Activated T-cell treated with anti-CD3 and anti-CD28 coated beads for 4 hours (primary cell): ENCODE measurements around the gene PRDM12.
"Not testable (repeated sequence)": the region's sequence is repeated elsewhere in the genome, so short reads cannot be mapped to it uniquely, and the experiment has no call there.

Source experiments
- DNase-seq: peaks from one replicate; pipeline ENCODE4 v3.0.0-alpha.2; 2020

The PRDM12 gene

DNA sequence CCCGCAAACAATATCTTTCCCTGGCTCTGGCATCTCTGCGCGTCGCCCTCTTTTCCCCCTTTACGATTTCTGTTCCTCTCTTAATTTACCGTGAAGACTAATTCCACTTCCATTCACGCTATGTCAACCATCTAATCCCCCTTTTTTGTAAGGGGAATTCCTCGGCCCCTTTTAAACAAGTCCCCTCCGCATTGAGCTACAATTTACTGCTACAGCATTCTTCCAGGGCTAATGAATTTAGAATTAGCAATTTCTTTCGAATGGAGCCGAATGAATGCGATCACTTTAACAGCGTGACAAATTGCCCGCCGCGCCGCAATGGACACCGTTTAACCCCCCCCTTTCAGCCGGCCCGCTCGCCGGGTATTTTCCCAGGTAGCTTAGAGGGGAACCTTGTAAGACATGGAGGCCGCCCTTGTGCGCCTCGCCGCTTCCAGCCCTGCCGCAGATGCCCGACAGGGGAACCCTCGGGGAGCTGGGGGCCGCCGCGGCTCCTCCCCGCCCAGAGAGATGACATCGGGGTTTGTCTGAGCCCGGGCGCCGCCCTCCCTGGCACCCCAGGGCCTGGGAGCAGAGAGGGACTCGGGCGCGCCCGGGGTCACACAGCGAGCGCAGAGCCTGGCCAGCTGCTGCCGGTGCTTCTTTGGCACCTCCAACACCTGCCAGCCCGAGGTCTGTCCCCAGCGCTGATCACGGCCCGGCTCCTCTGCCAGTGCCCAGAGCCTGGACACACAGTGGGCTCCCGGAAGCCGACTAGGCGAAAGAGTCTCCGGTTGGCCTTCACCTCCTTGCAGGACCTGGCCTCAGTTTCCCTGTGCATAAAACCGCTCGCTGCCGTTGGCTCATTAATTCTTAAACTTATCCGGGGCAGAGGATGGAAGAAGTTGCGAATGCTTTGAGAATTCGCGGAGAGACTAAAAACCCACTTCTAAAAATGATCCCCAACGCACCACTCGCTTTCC is 1.3 kb downstream of the PRDM12 start:
- DNase-seq = no peak

GRCh38 chr9:130666393-130667119 is 2.2 kb downstream of the PRDM12 start:
- no peak for DNase-seq

DNA sequence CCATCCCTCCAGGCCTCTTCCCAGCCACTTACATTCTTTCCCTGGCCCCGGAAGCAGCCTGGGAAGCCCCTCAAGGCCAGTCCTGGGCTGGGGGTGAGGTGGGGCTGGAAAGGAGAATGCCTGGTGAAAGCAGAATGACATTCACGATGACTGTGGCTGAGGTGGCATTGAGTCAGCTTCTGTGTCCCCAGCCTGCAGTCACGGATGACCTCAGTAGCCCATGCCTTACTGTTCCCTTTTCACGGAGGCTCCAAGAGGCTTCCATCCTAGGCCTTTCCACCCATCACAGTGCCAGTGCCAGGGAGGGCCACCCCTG is 2.7 kb downstream of the PRDM12 start:
- no peak for DNase-seq

- DNase-seq = no peak
Observed at GRCh38 chr9:130668196-130668595, 3.8 kb downstream of the PRDM12 start.

DNA sequence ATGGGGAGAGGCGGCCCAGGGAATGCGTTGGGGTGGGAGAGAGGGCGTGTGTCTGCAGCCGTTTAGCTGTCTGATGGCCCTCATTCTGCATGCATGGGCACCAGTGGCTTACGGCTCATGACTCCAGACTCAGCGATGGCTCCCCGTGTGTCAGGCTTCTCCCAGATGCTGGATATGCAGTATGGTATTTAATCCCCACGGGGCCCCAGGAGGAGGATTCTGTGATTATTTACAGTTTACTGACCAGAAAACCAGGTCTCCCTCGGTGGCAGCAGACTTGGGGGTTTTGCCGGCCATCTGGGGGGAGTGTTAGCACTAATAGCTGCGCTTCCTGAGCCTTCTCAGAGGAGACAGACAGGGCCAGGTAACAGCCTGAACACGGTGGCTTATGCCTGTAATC is 4.3 kb downstream of the PRDM12 start:
- DNase-seq = no peak

DNA sequence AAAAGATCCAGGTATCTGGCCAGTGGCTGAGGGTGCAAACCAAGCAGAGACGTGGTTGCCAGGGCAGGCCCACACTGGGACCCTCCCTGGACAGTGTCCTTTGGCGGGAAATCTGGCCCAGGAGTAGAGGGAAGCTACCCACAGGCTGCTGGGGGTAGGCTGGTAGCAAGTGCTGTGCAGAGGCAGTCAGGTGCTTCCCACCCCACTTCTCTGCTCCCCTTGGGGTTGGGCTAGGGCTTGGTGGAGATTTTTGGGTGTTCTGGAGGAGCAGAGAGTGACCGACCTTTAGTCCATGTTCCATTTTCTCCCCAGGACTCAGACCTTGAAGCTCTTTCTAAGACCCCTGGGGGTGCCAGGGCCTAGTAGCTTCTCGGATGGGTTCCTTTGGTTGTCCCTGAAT is 5.6 kb downstream of the PRDM12 start:
- no peak for DNase-seq

DNA sequence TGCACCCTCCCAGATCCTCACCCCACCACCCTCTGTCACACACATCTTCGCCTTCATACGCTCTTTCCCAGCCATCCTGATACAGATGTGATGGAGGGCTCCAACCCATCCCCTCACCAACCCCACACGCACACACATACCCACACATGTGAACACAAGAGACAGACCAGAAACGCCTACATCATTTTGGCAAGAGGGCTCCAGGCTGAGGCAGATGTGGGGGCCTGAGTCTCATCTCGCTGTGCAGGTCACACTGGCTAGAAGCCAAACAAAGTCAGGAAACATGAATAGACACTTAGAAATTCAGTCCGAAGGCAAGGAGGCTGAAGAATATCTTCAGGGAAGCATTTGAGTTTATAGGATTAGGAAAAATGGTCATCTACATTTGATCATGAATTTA is 6.2 kb downstream of the PRDM12 start:
- no peak for DNase-seq

GRCh38 chr9:130672466-130672865 is 8.1 kb downstream of the PRDM12 start:
- DNase-seq = no peak

DNA sequence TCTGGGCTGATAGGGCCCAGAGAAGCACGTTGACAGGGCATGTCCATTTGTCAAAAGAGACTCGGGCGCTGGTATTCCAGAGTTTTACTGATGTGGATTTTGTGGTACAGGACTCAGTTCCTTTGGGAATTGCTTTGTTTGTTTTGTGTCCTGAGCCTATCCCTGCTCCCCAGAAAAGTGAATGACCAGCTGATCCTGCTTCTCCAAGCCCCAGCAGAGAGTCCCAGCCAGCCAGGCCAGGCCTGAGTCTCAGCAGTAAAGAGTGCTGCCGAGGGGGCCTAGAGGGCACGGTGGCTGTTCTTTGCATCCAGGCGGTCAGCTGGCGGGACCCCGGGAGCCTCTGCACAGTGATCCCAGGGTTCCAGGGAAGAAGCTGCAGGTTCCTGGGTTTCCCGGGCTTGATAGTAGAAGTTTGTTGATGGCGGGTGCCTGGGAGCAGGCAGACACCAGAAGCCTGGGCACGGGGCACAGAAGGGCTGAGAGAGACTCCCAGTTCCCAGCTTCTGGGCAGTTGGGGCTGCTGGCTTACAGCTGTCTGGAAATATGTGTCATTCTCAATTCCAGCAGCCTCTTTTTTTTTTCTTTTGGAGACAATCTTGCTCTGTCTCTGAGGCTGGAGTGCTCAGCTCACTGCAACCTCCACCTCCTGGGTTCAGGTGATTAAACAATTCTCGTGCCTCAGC is 8.7 kb downstream of the PRDM12 start:
- no peak for DNase-seq

DNA sequence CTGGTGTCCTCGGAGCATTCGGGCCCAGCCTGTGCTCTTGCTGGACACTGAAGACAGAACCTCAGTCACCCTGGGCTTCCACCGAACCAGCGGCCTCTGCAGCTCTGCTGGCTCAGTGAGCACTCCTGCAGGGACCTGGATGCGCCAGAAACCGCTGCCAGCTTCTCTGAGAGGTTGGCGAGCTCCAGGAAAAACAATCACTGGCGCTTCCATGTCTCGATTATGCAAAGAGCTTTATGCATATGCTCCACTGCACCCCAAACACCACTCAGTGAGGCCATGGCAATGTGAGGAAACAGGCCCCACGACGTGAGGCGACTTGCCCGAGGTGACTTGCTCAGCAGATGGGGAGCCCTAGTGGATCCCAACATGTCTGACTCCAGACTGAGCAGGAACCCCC is 11.0 kb downstream of the PRDM12 start:
- DNase-seq = no peak

DNA sequence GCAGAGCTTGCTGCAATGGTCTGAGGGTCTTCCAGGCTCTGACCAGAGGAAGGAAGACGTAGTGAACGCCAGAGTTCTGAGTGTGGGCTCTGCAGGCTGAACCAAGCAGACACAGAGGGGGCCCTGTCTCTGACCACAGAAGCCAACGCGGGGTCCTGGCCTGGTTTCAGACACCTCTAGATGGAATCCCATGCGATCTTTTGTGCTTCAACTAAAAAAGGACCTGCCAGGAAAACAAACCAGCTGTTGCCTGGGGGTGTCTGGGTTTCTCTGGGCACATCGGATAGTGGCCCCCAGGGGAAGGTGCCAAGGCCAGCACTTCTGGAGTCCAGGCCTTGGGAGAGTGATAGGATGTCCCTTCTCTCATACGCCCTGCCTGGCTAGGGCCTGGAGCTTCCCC is 12.9 kb downstream of the PRDM12 start:
- DNase-seq = no peak

DNA sequence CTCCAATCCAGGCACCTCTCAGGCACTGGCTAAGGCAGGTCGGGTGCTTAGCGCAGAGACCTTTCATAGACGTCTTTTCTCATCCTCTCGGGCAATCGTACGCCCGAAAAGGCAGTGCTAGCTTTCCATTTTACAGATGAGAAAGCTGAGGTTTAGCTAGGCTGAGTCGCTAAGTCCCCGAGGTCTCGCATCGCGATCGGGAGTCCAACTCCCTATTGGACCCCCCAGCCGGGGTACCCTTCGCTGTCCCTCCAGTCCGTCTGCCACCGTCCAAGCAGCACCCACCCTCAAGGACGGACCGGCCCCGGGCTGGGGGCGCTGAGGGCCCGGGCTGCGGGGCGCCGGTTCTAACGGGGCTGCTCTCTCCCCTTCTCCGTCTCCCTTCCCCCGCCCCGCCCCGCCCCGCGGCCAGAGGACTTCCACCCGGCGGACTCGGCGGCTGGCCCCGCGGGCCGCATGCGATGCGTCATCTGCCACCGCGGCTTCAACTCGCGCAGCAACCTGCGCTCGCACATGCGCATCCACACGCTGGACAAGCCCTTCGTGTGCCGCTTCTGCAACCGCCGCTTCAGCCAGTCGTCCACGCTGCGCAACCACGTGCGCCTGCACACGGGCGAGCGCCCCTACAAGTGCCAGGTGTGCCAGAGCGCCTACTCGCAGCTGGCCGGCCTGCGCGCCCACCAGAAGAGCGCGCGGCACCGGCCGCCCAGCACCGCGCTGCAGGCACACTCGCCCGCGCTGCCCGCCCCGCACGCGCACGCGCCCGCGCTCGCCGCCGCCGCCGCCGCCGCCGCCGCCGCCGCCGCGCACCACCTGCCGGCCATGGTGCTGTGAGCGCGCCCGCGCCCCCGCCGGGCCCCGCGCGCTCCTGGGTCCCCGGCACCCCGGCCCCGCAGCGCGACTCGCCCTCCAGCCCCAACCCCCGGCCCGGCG is 16.7 kb downstream of the PRDM12 start:
- peak; percentile 33 for DNase-seq

DNA sequence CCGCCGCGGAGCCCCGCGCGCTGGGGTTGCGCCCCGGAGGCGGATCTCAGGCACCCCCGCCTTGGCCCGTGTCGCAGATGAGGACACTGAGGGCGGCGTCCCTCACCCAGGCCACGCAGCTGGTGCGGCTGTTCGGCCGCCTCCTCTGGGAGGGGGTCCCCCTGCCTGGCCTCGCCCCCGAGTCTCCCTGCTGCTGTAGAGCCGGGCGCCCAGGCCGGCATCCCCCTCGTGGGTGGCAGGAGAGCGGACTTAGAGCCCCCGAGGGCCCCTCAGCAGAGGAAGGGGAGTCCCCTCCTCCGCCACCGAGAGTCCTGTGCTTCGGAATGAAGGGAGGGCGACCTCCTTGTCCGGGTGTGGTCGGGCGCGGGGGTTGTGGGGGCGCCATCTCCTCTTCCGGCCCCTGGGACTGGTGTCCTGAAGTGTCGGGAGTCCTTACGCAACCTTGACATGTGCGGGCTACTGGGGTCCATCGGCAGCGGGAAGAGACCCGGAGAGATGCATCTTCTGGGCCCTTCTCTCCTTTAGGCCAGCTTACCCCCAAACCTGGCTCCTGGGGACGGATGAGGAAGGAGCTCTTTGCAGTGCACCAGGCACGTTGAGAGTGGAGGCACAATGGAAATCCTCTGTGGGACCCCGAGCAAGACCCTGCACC is 17.5 kb downstream of the PRDM12 start:
- no peak for DNase-seq

- DNase-seq = peak; percentile 45
Observed at GRCh38 chr9:130682421-130683121, 18.2 kb downstream of the PRDM12 start.

GRCh38 chr9:130685104-130685503 is 20.7 kb downstream of the PRDM12 start:
- DNase-seq = no peak

DNA sequence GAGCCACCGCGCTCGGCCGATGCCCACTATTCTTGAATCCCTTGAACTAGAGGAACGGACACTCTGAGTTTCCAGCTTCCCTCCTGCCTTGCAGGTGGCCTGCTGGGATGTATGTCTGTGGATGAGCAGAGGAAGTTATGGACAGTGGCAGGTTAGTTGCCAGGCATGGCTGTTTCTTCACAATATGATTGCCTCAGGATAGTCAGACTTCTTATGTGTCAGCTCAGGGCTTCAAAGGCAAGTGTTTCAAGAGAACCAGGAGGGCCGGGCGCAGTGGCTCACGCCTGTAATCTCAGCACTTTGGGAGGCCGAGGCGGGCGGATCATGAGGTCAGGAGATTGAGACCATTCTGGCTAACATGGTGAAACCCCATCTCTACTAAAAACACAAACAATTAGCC is 21.6 kb downstream of the PRDM12 start:
- DNase-seq = not testable (repeated sequence)

DNA sequence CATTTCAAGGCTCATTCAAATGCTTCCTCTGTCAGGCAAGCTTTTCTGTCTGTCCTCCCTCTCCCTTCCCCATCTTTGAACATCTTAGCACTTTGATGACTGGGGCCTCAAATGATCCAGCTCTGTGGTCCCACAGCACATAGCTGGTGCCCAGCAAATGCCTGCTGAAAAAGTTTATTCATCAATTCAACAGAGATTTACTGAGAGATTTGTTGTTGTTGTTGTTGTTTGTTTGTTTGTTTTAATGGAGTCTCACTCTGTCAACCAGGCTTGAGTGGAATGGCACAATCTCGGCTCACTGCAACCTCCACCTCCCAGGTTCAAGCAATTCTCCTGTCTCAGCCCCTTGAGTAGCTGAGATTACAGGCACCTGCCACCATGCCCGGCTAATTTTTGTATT is 23.2 kb downstream of the PRDM12 start:
- DNase-seq = no peak

DNA sequence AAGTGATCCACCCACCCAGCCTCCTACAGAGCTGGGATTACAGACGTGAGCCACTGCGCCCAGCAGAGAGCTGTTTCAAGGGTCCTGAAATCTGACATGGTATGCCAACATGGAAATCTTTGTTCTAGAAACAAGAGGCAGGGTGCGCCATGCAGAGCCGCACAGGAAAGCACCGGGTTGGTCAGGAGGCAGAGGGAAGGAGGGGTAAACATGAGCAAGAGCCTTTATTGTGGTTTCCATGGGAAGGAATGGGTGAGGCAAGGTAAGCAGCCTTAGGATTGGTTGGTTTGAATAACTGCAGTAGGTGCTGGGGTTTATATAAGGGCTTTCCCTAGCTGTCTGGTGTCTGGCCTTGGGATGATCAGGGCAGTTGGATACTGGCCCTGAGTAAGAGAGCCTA is 23.7 kb downstream of the PRDM12 start:
- DNase-seq = no peak

DNA sequence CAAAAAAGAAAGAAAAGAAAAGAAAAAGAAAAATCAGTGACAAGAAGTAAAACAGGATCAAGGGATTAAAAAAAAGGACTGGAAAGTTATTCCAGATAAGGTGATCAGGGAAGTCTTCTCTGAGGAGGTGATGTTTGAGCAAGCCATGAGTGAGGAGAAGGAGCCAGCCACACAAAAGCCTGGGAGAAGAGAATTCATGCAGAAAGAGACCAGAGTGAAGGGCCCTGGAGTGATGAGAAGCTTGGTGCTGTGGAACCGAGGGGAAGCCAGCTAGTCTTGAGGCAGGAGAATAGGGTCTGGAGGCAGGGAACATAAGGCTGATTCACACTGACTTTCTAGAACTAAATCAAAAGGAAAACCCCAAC is 25.2 kb downstream of the PRDM12 start:
- no peak for DNase-seq

GRCh38 chr9:130689937-130690700 is 25.7 kb downstream of the PRDM12 start:
- DNase-seq = no peak

DNA sequence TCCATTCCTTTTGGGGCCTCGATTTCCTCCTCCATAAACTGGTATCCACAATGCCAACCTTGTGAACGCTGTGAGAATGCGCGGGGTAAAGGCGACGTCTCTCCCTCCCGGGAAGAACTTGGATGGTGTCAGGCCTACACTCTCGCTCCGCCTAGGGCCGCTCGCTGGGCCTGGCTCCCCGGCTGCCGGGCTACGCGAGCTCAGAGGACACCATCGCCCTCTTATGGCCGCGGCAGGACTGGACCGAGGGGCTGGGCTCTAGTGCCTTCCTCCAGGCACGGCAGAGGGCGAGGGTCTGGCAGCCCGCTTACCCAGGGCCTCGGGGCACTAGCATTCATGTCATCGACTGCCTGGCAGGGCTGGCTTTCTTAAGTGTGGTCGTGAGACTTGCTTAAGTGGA is 27.9 kb downstream of the PRDM12 start:
- no peak for DNase-seq
